A549 (cell line): ENCODE data around the gene MEN1.

Source experiments
- BHLHE40 ChIP-seq: IDR thresholded peaks from 2 replicates; pipeline ENCODE4 v1.6.1; 2012; ENCODE audit warnings: low read depth, low read length, inconsistent platforms
- CHD2 ChIP-seq: fragments of 150-350 bp; IDR thresholded peaks from 2 replicates; pipeline ENCODE4 v1.6.1; 2014; ENCODE audit warnings: low read length; ENCODE audit not compliant: partially characterized antibody
- HOXA7 ChIP-seq: fragments of 250-450 bp; sonication (Bioruptor Pico); IDR thresholded peaks from 2 replicates; pipeline ENCODE4 v1.5.0; 2020; ENCODE audit warnings: mild to moderate bottlenecking, moderate library complexity
- NFE2L2 ChIP-seq: fragments of 150-350 bp; conservative IDR thresholded peaks from 2 replicates; pipeline ENCODE4 v1.6.1; 2014; ENCODE audit warnings: low read length
- RFX5 ChIP-seq: fragments of 450-650 bp; IDR thresholded peaks from 2 replicates; pipeline ENCODE4 v1.7.1; 2014; ENCODE audit warnings: antibody characterized with exemption, mild to moderate bottlenecking, moderate library complexity
- ZSCAN20 ChIP-seq: fragments of 250-450 bp; sonication (Bioruptor Pico); IDR thresholded peaks from 2 replicates; pipeline ENCODE4 v1.8.0; 2022; ENCODE audit warnings: mild to moderate bottlenecking, moderate library complexity
- TF ChIP-seq, protein P1 (sequence below): fragments of >200 bp; sonication (Bioruptor Twin); formaldehyde crosslinking; IDR thresholded peaks from 2 replicates; pipeline ENCODE4 v1.6.1; 2016
- TF ChIP-seq, protein P2 (sequence below): fragments of >200 bp; sonication (Bioruptor Twin); formaldehyde crosslinking; IDR thresholded peaks from 3 replicates; pipeline ENCODE4 v1.5.1; 2016
- TF ChIP-seq, protein P3 (sequence below): fragments of 150-350 bp; IDR thresholded peaks from 2 replicates; pipeline ENCODE4 v1.6.1; 2014; ENCODE audit warnings: low read depth, mild to moderate bottlenecking, low read length
- TF ChIP-seq, protein P4 (sequence below): IDR thresholded peaks from 2 replicates; pipeline ENCODE4 v1.6.1; 2012
- TF ChIP-seq, protein P5 (sequence below): fragments of 450-650 bp; IDR thresholded peaks from 2 replicates; pipeline ENCODE4 v1.6.1; 2014; ENCODE audit warnings: antibody characterized with exemption

DNA sequence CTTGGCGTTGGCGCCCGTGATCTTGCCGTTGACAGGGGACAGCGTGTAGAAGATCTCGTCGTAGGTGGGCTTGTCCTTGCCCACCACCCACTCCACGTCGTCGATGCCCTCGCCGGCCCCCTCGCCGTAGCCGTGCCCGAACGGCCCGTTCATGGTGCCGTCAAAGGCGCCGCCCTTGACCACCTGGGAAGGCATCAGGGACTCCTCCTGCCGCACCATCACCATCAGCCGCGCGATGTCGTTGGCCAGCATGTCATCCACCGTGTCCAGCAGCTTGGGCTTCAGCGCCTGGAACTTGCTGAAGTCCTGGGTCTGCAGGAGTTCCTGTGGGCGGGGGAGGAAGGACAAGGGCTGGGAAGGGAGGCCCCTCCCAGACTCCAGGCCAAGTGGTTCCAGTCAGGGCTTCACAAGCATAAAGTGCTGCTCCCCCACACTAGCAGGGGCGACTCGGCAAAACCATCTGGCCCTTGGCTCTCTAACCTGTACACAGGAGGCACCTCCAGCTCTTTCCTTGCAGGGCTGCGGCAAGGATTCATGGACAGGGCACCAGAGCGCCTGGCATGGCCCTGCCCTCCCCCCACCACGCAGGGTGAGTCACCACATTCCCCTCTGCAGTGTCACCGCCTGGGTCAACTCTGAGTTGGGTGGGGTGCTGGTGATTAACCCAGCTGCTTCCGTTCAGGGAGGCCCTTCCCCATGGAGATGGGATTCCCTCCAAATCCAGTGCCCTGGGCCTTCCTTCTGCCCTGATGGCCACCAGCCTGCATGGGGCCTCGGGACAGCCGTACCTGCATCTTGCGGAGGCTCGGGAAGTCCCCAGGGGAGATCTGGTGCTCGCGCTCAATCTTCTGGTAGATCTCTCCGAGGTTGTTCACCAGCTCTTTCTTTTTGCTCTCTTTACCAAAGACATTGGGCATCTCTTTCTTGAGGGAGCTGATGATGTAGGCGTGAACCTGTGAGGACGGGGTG is 44.5 kb upstream of the MEN1 start:
- no peak for TF ChIP-seq RFX5
- TF ChIP-seq, protein P1, sequence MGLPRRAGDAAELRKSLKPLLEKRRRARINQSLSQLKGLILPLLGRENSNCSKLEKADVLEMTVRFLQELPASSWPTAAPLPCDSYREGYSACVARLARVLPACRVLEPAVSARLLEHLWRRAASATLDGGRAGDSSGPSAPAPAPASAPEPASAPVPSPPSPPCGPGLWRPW, result no peak
- TF ChIP-seq, protein P2, sequence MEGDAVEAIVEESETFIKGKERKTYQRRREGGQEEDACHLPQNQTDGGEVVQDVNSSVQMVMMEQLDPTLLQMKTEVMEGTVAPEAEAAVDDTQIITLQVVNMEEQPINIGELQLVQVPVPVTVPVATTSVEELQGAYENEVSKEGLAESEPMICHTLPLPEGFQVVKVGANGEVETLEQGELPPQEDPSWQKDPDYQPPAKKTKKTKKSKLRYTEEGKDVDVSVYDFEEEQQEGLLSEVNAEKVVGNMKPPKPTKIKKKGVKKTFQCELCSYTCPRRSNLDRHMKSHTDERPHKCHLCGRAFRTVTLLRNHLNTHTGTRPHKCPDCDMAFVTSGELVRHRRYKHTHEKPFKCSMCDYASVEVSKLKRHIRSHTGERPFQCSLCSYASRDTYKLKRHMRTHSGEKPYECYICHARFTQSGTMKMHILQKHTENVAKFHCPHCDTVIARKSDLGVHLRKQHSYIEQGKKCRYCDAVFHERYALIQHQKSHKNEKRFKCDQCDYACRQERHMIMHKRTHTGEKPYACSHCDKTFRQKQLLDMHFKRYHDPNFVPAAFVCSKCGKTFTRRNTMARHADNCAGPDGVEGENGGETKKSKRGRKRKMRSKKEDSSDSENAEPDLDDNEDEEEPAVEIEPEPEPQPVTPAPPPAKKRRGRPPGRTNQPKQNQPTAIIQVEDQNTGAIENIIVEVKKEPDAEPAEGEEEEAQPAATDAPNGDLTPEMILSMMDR, result no peak
- no peak for TF ChIP-seq HOXA7
- 0 out of 2 replicates have a peak, but pooled peaks have one; percentile 79 for TF ChIP-seq ZSCAN20
- TF ChIP-seq, protein P3, sequence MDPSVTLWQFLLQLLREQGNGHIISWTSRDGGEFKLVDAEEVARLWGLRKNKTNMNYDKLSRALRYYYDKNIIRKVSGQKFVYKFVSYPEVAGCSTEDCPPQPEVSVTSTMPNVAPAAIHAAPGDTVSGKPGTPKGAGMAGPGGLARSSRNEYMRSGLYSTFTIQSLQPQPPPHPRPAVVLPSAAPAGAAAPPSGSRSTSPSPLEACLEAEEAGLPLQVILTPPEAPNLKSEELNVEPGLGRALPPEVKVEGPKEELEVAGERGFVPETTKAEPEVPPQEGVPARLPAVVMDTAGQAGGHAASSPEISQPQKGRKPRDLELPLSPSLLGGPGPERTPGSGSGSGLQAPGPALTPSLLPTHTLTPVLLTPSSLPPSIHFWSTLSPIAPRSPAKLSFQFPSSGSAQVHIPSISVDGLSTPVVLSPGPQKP, result no peak
- TF ChIP-seq, protein P4, sequence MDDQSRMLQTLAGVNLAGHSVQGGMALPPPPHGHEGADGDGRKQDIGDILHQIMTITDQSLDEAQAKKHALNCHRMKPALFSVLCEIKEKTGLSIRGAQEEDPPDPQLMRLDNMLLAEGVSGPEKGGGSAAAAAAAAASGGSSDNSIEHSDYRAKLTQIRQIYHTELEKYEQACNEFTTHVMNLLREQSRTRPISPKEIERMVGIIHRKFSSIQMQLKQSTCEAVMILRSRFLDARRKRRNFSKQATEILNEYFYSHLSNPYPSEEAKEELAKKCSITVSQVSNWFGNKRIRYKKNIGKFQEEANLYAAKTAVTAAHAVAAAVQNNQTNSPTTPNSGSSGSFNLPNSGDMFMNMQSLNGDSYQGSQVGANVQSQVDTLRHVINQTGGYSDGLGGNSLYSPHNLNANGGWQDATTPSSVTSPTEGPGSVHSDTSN, result peak; percentile 87
- TF ChIP-seq, protein P5, sequence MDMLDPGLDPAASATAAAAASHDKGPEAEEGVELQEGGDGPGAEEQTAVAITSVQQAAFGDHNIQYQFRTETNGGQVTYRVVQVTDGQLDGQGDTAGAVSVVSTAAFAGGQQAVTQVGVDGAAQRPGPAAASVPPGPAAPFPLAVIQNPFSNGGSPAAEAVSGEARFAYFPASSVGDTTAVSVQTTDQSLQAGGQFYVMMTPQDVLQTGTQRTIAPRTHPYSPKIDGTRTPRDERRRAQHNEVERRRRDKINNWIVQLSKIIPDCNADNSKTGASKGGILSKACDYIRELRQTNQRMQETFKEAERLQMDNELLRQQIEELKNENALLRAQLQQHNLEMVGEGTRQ, result no peak
- TF ChIP-seq BHLHE40, result no peak
- TF ChIP-seq CHD2, result peak; percentile 66
- TF ChIP-seq NFE2L2, result no peak
